ENCODE measurements around the gene CPT1B.

- TF ChIP-seq, protein P1, sequence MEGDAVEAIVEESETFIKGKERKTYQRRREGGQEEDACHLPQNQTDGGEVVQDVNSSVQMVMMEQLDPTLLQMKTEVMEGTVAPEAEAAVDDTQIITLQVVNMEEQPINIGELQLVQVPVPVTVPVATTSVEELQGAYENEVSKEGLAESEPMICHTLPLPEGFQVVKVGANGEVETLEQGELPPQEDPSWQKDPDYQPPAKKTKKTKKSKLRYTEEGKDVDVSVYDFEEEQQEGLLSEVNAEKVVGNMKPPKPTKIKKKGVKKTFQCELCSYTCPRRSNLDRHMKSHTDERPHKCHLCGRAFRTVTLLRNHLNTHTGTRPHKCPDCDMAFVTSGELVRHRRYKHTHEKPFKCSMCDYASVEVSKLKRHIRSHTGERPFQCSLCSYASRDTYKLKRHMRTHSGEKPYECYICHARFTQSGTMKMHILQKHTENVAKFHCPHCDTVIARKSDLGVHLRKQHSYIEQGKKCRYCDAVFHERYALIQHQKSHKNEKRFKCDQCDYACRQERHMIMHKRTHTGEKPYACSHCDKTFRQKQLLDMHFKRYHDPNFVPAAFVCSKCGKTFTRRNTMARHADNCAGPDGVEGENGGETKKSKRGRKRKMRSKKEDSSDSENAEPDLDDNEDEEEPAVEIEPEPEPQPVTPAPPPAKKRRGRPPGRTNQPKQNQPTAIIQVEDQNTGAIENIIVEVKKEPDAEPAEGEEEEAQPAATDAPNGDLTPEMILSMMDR (IDR thresholded peaks at IDR 0.05): no peak
- TF ChIP-seq EZH2 (IDR thresholded peaks at IDR 0.05; ENCODE audit: borderline replicate concordance, insufficient read depth, low read depth, low read length, poor library complexity, severe bottlenecking): no peak
These were observed 3.9 kb downstream of the CPT1B start for GRCh38 chr22:50574383-50574755.
